ENCODE data around the gene PEDS1.
"Not testable (repeated sequence)": the region's sequence is repeated elsewhere in the genome, so short reads cannot be mapped to it uniquely, and the experiment has no call there.

Gene PEDS1

DNA sequence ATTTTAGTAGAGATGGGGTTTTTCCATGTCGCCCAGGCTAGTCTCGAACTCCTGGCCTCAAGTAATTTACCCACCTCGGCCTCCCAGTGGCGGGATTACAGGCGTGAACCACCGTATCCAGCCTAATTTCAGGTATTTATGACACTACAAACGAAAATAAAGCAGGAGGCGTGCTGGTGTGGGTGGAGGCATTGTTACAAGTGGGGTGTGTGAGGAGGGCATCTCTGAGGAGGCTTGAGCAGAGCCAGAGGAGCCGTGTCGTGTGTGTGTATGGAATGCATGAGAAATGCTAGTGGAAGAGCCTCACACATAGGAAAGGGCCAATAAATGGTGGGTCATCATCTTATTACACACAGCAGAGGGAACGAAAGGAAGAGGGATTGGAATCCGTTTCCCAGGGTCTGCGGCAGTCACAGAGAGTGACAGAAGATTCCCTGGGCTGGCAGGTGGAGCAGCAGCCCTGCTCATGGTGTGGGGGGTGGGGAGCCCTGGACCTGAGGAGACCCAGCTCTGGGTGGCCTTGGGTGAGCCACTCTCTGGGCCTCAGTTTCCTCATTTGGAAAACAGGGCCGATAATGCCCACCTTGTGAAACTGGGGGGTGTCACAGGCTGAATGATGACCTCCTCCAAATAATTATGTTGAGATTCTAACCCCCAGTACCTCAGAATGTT lies 17.2 kb upstream of the PEDS1 start:
- no peak overlapping the region for H3K9ac ChIP-seq (ENCODE audit: low read length)
- H3K36me3 ChIP-seq (ENCODE audit: control insufficient read depth, insufficient read depth, low read length): no peaks in the 10 kb centered on the region
- no peaks in the 10 kb centered on the region for H3K27me3 ChIP-seq (ENCODE audit: control insufficient read depth, insufficient read depth, low read length)
- no peak overlapping the region for H3K4me3 ChIP-seq (ENCODE audit: low read length)
- H3K4me1 ChIP-seq (ENCODE audit: control insufficient read depth, insufficient read depth, low read length): peaks cover 15% of the 10 kb centered on the region
- no peak overlapping the region for H3K27ac ChIP-seq (ENCODE audit: low read depth, low read length)

DNA sequence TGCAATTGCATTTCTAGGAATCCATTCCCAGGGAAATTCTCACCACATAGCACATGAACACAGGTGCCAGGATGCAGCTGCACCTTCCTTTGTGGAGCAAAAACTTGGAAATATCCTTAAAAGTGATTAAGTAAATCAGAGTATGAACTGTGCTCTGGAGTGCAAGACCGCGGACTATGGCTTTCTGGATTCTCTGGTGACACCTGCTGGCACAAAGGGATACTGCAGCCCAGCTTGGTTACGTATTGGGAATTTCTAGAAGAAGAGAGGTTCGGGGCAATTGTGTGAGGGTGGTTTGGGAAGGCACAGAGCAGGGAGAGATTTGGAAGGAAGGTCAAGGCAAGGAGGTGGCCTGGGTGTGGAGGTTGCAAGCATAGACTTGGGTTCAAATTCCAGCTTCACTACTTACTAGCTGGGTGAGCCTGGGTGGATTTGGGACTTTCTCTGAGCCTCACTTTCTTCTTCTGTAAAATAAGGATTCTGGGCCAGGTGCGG lies 15.9 kb upstream of the PEDS1 start:
- Histone ChIP-seq H3K4me3 (ENCODE audit: low read length) (no peak overlapping the region), H3K9ac (ENCODE audit: low read length) (no peak overlapping the region), H3K27me3 (ENCODE audit: control insufficient read depth, insufficient read depth, low read length) (no peaks in the 10 kb centered on the region), H3K36me3 (ENCODE audit: control insufficient read depth, insufficient read depth, low read length) (no peaks in the 10 kb centered on the region), H3K27ac (ENCODE audit: low read depth, low read length) (no peak overlapping the region), H3K4me1 (ENCODE audit: control insufficient read depth, insufficient read depth, low read length) (peaks cover 18% of the 10 kb centered on the region)

DNA sequence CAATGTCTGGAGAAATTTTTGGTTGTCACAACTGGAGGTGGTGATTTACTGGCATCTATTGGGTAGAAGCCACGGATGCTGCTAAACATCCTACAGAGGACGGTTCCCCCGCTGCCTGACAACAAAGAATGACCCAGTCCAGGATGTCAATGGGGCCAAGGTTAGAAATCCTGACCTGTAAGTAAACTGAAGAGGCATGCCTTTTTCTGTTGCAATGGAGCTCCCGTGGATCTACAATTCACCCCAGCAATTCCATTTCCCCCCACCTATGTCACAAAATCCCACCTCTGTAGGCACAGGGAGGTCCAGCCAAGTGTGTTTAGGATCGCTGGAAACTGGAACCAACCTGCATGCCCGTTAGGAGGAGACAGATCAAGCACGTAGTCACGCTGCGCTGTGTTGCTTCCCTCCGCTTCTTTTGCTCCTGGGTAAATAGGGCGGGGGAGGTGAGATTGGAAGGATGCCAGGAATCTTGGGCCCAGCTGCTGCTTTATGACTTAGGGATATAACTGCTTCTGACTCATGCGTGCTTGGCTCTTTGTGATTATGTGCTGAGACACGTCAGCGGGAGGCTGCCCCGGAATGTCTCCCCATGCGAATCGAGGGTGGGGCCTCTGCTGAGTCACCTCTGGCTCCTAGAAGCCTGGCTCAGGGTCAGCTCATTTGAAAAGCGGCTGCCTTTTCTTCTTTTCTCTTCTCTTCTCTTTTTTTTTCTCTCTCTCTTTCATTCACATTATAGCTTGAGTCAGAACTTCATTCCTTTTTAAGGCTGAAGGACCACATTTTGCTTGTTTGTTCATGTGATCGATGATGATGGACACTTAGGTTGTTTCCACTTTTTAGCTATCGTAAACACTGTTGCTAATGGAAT lies 12.4 kb upstream of the PEDS1 start:
- Histone ChIP-seq H3K36me3 (ENCODE audit: control insufficient read depth, insufficient read depth, low read length) (no peaks in the 10 kb centered on the region), H3K9ac (ENCODE audit: low read length) (peak overlapping the region; percentile 10), H3K4me3 (ENCODE audit: low read length) (peak overlapping the region; percentile 64), H3K27me3 (ENCODE audit: control insufficient read depth, insufficient read depth, low read length) (no peaks in the 10 kb centered on the region), H3K4me1 (ENCODE audit: control insufficient read depth, insufficient read depth, low read length) (peaks cover 12% of the 10 kb centered on the region), H3K27ac (ENCODE audit: low read depth, low read length) (peak overlapping the region; percentile 84)

DNA sequence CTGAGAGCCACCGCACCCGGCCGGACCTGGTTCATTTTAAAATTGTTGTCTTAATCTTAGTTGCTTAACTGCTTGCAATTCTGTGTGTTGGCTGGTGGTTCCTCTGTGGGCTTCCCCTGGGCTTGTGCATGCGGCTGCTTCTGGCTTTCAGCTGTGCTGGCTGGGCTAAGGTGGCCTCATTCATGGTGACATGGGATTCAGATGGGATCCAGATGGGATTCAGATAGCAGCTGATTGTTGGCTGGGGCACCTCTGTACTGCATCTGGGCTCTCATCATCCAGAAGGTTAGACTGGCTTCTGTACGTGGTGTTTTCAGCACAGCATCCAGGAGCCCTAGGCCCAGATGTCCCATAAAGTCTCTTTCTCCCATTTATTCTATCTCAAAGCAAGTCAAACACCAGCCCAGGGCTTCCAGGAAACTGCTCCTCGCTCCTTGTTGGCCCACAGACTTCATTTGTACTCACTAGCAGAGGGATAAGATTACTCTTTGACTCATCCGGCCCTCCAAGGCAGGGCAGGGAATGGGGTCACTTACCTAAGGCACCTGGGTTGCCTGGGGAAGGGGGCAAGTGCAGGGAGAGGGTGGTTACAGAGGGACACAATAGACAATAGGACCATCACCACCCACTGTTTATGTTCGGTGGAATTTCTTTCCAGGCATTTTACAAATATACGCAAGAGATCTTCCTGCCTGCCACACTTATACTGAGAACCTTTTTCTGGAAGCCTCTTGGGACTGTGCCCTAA lies 10.2 kb upstream of the PEDS1 start:
- no peaks in the 10 kb centered on the region for H3K36me3 ChIP-seq (ENCODE audit: control insufficient read depth, insufficient read depth, low read length)
- no peak overlapping the region for H3K27ac ChIP-seq (ENCODE audit: low read depth, low read length)
- no peaks in the 10 kb centered on the region for H3K27me3 ChIP-seq (ENCODE audit: control insufficient read depth, insufficient read depth, low read length)
- no peak overlapping the region for H3K9ac ChIP-seq (ENCODE audit: low read length)
- H3K4me1 ChIP-seq (ENCODE audit: control insufficient read depth, insufficient read depth, low read length): peaks cover 9% of the 10 kb centered on the region
- no peak overlapping the region for H3K4me3 ChIP-seq (ENCODE audit: low read length)

DNA sequence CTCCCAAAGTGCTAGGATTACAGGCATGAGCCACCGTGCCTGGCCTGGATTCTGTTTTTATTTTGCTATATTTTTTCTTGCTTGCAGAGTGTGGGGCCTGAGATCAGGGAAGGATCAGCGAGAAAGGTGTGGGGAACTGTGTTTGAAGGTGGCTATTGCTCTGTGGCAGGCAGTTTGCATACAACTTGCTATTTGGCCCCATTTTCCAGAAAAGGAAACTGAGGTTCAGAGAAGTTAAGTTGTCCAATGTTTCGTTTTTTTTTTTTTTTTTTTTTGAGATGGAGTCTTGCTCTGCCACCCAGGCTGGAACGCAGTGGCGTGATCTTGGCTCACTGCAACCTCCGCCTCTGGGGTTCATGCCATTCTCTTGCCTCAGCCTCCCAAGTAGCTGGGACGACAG lies 8.0 kb upstream of the PEDS1 start:
- not testable (repeated sequence) for H3K9ac ChIP-seq (ENCODE audit: low read length); H3K36me3 ChIP-seq (ENCODE audit: control insufficient read depth, insufficient read depth, low read length); H3K4me3 ChIP-seq (ENCODE audit: low read length); H3K4me1 ChIP-seq (ENCODE audit: control insufficient read depth, insufficient read depth, low read length); H3K27ac ChIP-seq (ENCODE audit: low read depth, low read length); H3K27me3 ChIP-seq (ENCODE audit: control insufficient read depth, insufficient read depth, low read length)

DNA sequence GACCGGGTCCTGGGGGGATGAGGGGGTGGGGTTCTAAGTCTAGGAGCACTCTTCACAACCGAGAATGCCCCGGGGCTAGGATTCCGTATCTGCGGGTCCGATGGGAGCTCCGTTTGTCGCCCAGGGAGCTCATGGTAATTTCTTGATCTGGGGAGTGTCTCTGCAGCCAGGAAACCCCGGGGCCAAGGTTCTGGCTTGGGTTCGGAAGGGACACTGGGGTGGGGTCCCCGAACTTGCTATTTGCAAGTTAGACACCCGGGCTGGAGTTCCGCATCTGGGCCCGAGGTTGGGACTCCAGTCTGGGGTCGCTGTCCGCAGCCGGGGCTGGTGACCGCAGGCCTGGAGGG lies 397 bp downstream of the PEDS1 start:
- peaks cover 3% of the 10 kb centered on the region for H3K36me3 ChIP-seq (ENCODE audit: control insufficient read depth, insufficient read depth, low read length)
- H3K9ac ChIP-seq (ENCODE audit: low read length): peak overlapping the region; percentile 90
- H3K4me3 ChIP-seq (ENCODE audit: low read length): peak overlapping the region; percentile 77
- H3K4me1 ChIP-seq (ENCODE audit: control insufficient read depth, insufficient read depth, low read length): peaks cover 19% of the 10 kb centered on the region
- peak overlapping the region; percentile 89 for H3K27ac ChIP-seq (ENCODE audit: low read depth, low read length)
- H3K27me3 ChIP-seq (ENCODE audit: control insufficient read depth, insufficient read depth, low read length): no peaks in the 10 kb centered on the region

DNA sequence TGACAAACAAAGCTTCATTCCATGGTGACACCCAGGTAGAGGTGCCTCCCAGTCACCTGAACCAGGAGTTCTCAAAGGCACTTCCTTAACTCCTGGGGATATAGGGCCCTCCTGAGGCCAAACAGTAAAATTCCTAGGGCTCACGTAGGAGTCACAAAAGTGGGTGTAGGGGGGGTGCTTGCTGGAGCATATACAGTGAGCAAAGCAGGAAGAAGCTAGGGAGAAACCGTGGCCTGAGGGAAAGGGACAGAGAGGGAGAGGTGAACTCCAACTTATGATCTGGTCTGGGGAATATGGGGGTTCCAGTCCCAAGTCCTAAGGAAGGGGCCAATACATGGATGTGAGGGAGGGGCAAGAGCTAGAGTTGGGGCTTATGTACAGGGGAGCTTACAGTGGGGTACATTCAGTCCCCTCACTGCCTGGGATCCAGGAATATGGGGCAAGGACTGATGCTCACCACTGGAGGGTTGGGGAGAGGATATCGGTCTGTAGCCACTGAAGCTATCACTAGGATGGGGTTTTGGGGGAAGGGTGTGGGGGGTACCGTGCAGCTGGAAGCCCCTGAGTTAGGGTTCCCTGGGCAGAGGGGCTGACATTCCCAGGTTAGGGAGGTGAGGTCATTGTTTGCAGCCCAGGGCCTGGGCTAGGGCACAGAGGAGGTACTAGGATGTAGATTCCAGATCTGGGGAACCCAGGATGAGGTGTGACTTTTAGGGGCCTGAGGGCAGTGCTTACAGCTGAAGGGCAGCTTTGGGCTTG lies 950 bp downstream of the PEDS1 start:
- Histone ChIP-seq H3K4me3 (ENCODE audit: low read length) (peak overlapping the region; percentile 77), H3K4me1 (ENCODE audit: control insufficient read depth, insufficient read depth, low read length) (peaks cover 19% of the 10 kb centered on the region), H3K27me3 (ENCODE audit: control insufficient read depth, insufficient read depth, low read length) (no peaks in the 10 kb centered on the region), H3K27ac (ENCODE audit: low read depth, low read length) (peak overlapping the region; percentile 89), H3K36me3 (ENCODE audit: control insufficient read depth, insufficient read depth, low read length) (peaks cover 4% of the 10 kb centered on the region), H3K9ac (ENCODE audit: low read length) (peak overlapping the region; percentile 90)

DNA sequence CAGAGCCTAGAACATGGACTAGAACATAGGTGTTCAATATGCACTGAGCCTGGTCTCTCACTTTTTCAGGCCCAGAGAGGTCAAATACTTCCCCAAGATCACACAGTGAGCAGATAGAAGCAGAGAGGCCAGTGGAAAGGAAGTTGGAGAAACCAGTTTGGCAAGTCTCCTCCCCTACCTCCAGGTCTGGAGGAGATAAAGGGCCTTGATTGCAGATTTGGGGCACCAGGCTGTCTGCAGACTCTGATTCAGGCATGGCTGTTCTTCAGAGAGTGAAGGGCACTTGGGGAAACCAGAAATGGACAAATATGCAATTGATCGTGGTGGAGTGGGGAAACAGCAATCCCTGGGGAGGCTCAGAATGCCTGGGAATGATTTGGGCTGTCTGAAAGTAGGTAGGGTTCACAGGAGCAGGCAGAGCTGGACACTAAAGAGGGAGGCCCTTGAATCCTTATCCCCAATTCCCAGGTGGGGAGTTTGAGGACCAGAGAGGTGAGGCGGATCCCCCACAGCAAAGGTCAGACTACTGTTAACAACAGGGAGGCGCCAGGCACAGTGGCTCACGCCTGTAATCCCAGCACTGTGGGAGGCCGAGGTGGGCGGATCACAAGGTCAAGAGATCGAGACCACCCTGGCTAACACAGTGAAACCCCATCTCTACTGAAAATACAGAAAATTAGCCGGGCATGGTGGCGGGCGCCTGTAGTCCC lies 2.3 kb downstream of the PEDS1 start:
- H3K4me3 ChIP-seq (ENCODE audit: low read length): no peak overlapping the region
- peaks cover 19% of the 10 kb centered on the region for H3K4me1 ChIP-seq (ENCODE audit: control insufficient read depth, insufficient read depth, low read length)
- H3K27me3 ChIP-seq (ENCODE audit: control insufficient read depth, insufficient read depth, low read length): no peaks in the 10 kb centered on the region
- peaks cover 4% of the 10 kb centered on the region for H3K36me3 ChIP-seq (ENCODE audit: control insufficient read depth, insufficient read depth, low read length)
- H3K9ac ChIP-seq (ENCODE audit: low read length): peak overlapping the region; percentile 16
- no peak overlapping the region for H3K27ac ChIP-seq (ENCODE audit: low read depth, low read length)

DNA sequence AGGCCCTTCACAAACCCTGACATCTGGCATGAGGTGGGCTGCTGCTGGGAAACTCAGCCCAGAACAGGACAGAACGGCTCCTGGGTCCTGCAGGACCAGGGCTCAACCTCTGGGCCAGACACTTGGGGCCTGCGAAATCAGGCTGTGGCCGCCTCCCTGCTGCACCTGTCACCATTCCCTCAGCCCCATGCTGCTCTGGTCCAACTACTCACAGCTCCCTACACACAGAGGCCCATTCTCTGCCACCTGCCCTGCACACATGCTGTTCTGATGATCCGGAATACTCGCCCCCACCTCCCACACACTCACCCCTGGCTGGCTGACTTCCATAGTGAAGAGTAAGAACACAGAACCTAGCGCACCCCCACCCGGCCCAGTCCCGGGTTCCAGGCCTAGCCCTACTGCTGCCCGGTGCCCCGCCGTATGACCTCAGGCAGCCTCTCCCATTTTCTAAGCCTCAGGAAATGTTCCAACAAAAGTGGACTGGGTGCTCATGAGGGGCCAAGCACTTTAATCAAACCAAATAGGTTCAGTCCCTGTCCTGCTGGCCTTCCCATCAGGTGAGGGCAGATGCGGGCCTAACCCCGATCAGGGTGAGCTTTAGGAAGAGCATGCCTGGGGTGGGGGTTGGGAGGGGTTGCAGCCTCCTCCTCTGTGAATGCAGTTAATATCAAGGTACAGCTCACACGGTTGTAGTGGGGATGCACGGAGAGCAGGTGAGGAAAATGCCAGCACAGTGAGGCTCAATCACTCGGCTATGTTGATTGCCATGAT lies 3.9 kb downstream of the PEDS1 start:
- Histone ChIP-seq H3K4me3 (ENCODE audit: low read length) (no peak overlapping the region), H3K9ac (ENCODE audit: low read length) (no peak overlapping the region), H3K27me3 (ENCODE audit: control insufficient read depth, insufficient read depth, low read length) (no peaks in the 10 kb centered on the region), H3K36me3 (ENCODE audit: control insufficient read depth, insufficient read depth, low read length) (peaks cover 4% of the 10 kb centered on the region), H3K4me1 (ENCODE audit: control insufficient read depth, insufficient read depth, low read length) (peaks cover 19% of the 10 kb centered on the region), H3K27ac (ENCODE audit: low read depth, low read length) (no peak overlapping the region)

DNA sequence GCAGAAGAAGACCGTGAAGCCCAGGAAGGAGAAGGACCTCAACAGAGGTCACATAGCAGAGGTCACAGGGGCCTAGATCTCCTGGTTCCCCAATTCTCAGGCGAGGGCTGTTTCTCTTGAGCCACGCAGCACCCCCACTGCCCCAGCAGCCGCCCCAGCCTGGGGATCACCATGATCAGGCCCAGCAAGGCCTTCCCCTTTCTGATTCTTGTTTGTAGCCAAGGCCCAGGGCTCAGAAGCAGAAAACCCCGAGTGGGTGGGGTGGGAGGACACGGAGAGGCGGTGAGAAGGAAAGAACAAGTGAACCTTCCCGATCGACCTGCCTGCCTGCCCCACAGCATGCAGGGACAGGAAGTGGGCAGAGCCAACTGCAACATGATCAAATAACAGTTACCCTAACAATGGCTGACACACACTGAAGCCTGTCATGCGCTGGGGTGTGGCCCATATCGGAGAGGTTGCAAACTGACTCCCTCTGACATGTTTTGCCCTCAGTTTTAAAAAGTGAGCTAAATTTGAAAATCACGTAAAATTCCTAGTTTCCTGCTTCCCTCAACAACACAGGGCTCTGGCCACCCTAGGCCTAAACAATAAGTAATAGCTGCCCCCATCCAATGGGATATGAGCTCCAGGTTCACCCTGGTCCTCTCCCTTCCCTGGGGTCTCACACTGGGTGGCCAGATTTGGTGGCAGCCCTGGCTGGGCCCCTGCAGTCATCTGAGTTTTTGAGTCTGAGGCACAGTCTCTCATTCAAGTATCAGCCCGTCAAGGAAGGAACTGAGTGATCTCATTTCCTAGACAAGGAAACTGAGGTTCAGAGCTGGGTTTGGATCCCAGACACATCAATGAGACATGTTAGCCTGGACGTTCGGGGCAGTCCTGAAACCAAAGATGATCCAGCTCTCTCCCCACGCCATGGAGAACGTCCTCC lies 6.5 kb downstream of the PEDS1 start:
- H3K27ac ChIP-seq (ENCODE audit: low read depth, low read length): no peak overlapping the region
- H3K36me3 ChIP-seq (ENCODE audit: control insufficient read depth, insufficient read depth, low read length): peaks cover 12% of the 10 kb centered on the region
- no peaks in the 10 kb centered on the region for H3K27me3 ChIP-seq (ENCODE audit: control insufficient read depth, insufficient read depth, low read length)
- H3K4me3 ChIP-seq (ENCODE audit: low read length): no peak overlapping the region
- H3K4me1 ChIP-seq (ENCODE audit: control insufficient read depth, insufficient read depth, low read length): peaks cover 6% of the 10 kb centered on the region
- no peak overlapping the region for H3K9ac ChIP-seq (ENCODE audit: low read length)

All from rectal smooth muscle tissue (tissue), 1 donor.